WTC11 (cell line): ENCODE data around the gene ZNF496. TPM values are rescaled to one million over a fixed set of nuclear protein-coding genes. Genes with fewer than 3 reads are reported as not detected.

Source experiments
- ATAC-seq: fragments of 200-7000 bp; cut with Tn5 transposase; 2 replicates; pipeline ENCODE4 v1.10.0; 2021; ENCODE audit warnings: mild to moderate bottlenecking, moderate library complexity
- CTCF ChIA-PET: fragments of 300-600 bp; sonication (Branson Sonifier 250); formaldehyde crosslinking; loops from one replicate; lab custom pipeline; 2021; ENCODE audit warnings: antibody characterized with exemption; lab: Charles Lee
- POLR2A ChIA-PET: fragments of 350-600 bp; sonication (Branson Sonifier 250); formaldehyde crosslinking; loops from one replicate; lab custom pipeline; 2021; ENCODE audit warnings: antibody characterized with exemption; lab: Charles Lee
- DNase-seq: peaks from one replicate; pipeline ENCODE4 v3.0.0; 2021; ENCODE audit warnings: low spot score
- H3K27ac Mint-ChIP-seq: 2 replicates; pipeline ENCODE4 v1.8.0; 2021; ENCODE audit warnings: mixed read lengths
- H3K27me3 Mint-ChIP-seq: 2 replicates; pipeline ENCODE4 v1.8.0; 2021; ENCODE audit warnings: low read depth, mild to moderate bottlenecking, moderate library complexity, mixed read lengths
- H3K36me3 Mint-ChIP-seq: 2 replicates; pipeline ENCODE4 v1.8.0; 2021; ENCODE audit warnings: mixed read lengths
- H3K4me1 Mint-ChIP-seq: 2 replicates; pipeline ENCODE4 v1.8.0; 2022; ENCODE audit warnings: mixed read lengths
- H3K4me3 Mint-ChIP-seq: 2 replicates; pipeline ENCODE4 v1.8.0; 2021; ENCODE audit warnings: mild to moderate bottlenecking, moderate library complexity, mixed read lengths
- H3K9me3 Mint-ChIP-seq: 2 replicates; pipeline ENCODE4 v1.8.0; 2021; ENCODE audit warnings: mixed read lengths
- ATF3 ChIP-seq: sonication (generic); formaldehyde crosslinking; conservative IDR thresholded peaks from 2 replicates; pipeline ENCODE4 v1.8.1; 2022; ENCODE audit warnings: mild to moderate bottlenecking, missing genetic modification reagents
- CREM ChIP-seq: sonication (generic); formaldehyde crosslinking; IDR thresholded peaks from 2 replicates; pipeline ENCODE4 v1.8.1; 2022; ENCODE audit warnings: mild to moderate bottlenecking, missing genetic modification reagents, moderate library complexity
- CTCF ChIP-seq: fragments of 200-600 bp; IDR thresholded peaks from 2 replicates; pipeline ENCODE4 v1.8.0; 2022; ENCODE audit warnings: antibody characterized with exemption
- E2F4 ChIP-seq: sonication (generic); formaldehyde crosslinking; IDR thresholded peaks from 2 replicates; pipeline ENCODE4 v1.8.1; 2022; ENCODE audit warnings: low read depth, mild to moderate bottlenecking, moderate library complexity, missing genetic modification reagents, borderline replicate concordance
- GTF2I ChIP-seq: fragments of 250-450 bp; sonication (Bioruptor Pico); conservative IDR thresholded peaks from 2 replicates; pipeline ENCODE4 v1.4.0; 2021; ENCODE audit warnings: mild to moderate bottlenecking
- NFATC4 ChIP-seq: fragments of 250-450 bp; sonication (Bioruptor Pico); IDR thresholded peaks from 2 replicates; pipeline ENCODE4 v1.9.0; 2021; ENCODE audit warnings: mild to moderate bottlenecking
- NFE2L1 ChIP-seq: sonication (generic); formaldehyde crosslinking; IDR thresholded peaks from 2 replicates; pipeline ENCODE4 v1.8.1; 2023; ENCODE audit warnings: missing genetic modification reagents
- PRDM15 ChIP-seq: sonication (generic); formaldehyde crosslinking; IDR thresholded peaks from 2 replicates; pipeline ENCODE4 v1.8.0; 2022; ENCODE audit warnings: missing genetic modification reagents
- ZNF121 ChIP-seq: sonication (generic); formaldehyde crosslinking; IDR thresholded peaks from 2 replicates; pipeline ENCODE4 v1.8.0; 2023; ENCODE audit warnings: missing genetic modification reagents
- ZNF416 ChIP-seq: fragments of 250-450 bp; sonication (Bioruptor Pico); IDR thresholded peaks from 2 replicates; pipeline ENCODE4 v1.9.0; 2021; ENCODE audit warnings: mild to moderate bottlenecking, inconsistent platforms
- total RNA-seq: library from RNA; stranded (reverse); gene quantifications from 3 replicates; pipeline ENCODE4 v1.2.3, GENCODE V29; 2021
- TF ChIP-seq, protein P1 (sequence below): fragments of 250-450 bp; sonication (Bioruptor Pico); IDR thresholded peaks from 2 replicates; pipeline ENCODE4 v1.9.0; 2021; ENCODE audit warnings: mild to moderate bottlenecking
- TF ChIP-seq, protein P2 (sequence below): fragments of 250-450 bp; sonication (Bioruptor Pico); IDR thresholded peaks from 2 replicates; pipeline ENCODE4 v1.9.0; 2021; ENCODE audit warnings: mild to moderate bottlenecking, borderline replicate concordance
- TF ChIP-seq, protein P3 (sequence below): sonication (generic); formaldehyde crosslinking; IDR thresholded peaks from 2 replicates; pipeline ENCODE4 v1.8.1; 2023; ENCODE audit warnings: mild to moderate bottlenecking, moderate library complexity, missing genetic modification reagents
- TF ChIP-seq, protein P4 (sequence below): fragments of 250-450 bp; sonication (Bioruptor Pico); conservative IDR thresholded peaks from 2 replicates; pipeline ENCODE4 v1.9.0; 2021; ENCODE audit warnings: mild to moderate bottlenecking

The ZNF496 gene
- total RNA-seq, 1 experiment from 2014 or later = 88.3 TPM

DNA sequence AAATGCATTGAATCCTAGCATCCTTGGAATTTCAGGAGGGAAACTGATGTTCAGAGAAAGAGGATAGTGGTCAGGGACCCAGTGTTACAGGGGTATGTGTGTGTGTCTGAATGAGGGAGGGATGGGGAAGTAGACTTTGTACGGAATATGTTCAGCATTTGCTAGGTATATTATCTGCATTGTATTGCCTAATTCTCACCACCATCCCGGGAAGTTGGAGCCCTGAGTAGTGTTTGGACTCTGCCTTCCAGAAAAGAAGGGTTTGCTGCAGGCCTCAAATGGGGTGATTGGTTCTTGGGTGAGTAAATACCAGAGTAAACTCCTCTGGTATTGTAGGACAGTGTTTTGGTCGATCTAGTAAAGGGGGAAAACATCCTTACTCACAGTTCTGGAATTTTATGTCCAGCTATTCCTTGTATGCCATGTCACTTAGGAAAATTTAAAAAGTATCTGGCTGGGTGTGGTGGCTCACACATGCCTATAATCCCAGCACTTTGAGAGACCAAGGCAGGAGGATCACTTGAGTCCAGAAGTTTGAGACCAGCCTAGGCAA is 7.1 kb upstream of the ZNF496 start (continued):
- TF ChIP-seq PRDM15 (CRISPR knock-in tag) = no peak

- peaks cover 49% of the 10 kb centered on the region for H3K36me3 Mint-ChIP-seq
- TF ChIP-seq, protein P1, sequence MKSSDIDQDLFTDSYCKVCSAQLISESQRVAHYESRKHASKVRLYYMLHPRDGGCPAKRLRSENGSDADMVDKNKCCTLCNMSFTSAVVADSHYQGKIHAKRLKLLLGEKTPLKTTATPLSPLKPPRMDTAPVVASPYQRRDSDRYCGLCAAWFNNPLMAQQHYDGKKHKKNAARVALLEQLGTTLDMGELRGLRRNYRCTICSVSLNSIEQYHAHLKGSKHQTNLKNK (CRISPR knock-in tag) = no peak
- TF ChIP-seq, protein P2, sequence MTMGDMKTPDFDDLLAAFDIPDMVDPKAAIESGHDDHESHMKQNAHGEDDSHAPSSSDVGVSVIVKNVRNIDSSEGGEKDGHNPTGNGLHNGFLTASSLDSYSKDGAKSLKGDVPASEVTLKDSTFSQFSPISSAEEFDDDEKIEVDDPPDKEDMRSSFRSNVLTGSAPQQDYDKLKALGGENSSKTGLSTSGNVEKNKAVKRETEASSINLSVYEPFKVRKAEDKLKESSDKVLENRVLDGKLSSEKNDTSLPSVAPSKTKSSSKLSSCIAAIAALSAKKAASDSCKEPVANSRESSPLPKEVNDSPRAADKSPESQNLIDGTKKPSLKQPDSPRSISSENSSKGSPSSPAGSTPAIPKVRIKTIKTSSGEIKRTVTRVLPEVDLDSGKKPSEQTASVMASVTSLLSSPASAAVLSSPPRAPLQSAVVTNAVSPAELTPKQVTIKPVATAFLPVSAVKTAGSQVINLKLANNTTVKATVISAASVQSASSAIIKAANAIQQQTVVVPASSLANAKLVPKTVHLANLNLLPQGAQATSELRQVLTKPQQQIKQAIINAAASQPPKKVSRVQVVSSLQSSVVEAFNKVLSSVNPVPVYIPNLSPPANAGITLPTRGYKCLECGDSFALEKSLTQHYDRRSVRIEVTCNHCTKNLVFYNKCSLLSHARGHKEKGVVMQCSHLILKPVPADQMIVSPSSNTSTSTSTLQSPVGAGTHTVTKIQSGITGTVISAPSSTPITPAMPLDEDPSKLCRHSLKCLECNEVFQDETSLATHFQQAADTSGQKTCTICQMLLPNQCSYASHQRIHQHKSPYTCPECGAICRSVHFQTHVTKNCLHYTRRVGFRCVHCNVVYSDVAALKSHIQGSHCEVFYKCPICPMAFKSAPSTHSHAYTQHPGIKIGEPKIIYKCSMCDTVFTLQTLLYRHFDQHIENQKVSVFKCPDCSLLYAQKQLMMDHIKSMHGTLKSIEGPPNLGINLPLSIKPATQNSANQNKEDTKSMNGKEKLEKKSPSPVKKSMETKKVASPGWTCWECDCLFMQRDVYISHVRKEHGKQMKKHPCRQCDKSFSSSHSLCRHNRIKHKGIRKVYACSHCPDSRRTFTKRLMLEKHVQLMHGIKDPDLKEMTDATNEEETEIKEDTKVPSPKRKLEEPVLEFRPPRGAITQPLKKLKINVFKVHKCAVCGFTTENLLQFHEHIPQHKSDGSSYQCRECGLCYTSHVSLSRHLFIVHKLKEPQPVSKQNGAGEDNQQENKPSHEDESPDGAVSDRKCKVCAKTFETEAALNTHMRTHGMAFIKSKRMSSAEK (CRISPR knock-in tag) = no peak
- TF ChIP-seq E2F4 (CRISPR knock-in tag) (no peak), CREM (CRISPR knock-in tag) (no peak), GTF2I (CRISPR knock-in tag) (no peak), ZNF121 (CRISPR knock-in tag) (no peak), ATF3 (CRISPR knock-in tag) (no peak), CTCF (no peak), NFE2L1 (CRISPR knock-in tag) (no peak)
- TF ChIP-seq, all 79 proteins: peak for 0
- Mint-ChIP-seq H3K9me3 (no peaks in the 10 kb centered on the region), H3K27ac (peak overlapping the region; percentile 58), H3K27me3 (no peaks in the 10 kb centered on the region), H3K4me3 (no peak overlapping the region), H3K4me1 (peaks cover 56% of the 10 kb centered on the region)
- ATAC-seq (no peak), DNase-seq (no peak)
- POLR2A ChIA-PET = no interaction called here
- CTCF ChIA-PET = no interaction called here
Observed at GRCh38 chr1:247337961-247338360, 6.3 kb upstream of the ZNF496 start.

DNA sequence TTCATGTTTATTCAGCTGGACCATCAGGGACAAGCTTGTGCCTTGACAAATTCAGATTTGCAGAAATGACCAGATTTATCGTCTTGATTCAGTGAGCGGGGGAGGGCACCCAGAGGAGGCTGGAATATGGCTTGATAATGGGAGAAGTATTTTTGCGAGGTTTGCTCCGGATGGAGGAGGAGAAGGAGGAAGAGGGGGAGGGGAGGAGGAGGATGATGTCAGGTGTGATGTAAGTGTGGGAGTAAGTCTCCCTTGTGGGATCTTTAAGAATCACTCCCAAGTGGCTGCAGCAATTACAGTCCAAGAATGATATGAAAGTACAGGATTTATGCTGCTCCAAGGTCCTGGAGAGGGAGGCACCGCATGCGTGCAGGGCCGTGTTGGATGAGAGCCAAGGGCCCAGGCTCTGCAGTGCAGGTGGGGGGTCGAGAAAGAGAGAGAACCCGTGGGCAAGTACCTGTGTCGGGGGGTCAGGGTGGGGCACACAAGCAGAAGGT is 5.6 kb upstream of the ZNF496 start:
- Mint-ChIP-seq H3K27me3 (no peaks in the 10 kb centered on the region), H3K36me3 (peaks cover 44% of the 10 kb centered on the region), H3K4me3 (peak overlapping the region; percentile 24), H3K27ac (peak overlapping the region; percentile 88), H3K4me1 (peaks cover 56% of the 10 kb centered on the region), H3K9me3 (no peaks in the 10 kb centered on the region)
- CTCF ChIA-PET = interaction anchor here (2.5 kb wide), 1 partner anchor 35 kb away, joined by 13 read pairs; no protein-coding TSS in a partner anchor
- no peak for ATAC-seq
- no peak for DNase-seq
- POLR2A ChIA-PET = no interaction called here
- TF ChIP-seq NFE2L1 (CRISPR knock-in tag) (no peak), ZNF416 (CRISPR knock-in tag) (no peak), NFATC4 (CRISPR knock-in tag) (no peak), ATF3 (CRISPR knock-in tag) (no peak)
- TF ChIP-seq, protein P3, sequence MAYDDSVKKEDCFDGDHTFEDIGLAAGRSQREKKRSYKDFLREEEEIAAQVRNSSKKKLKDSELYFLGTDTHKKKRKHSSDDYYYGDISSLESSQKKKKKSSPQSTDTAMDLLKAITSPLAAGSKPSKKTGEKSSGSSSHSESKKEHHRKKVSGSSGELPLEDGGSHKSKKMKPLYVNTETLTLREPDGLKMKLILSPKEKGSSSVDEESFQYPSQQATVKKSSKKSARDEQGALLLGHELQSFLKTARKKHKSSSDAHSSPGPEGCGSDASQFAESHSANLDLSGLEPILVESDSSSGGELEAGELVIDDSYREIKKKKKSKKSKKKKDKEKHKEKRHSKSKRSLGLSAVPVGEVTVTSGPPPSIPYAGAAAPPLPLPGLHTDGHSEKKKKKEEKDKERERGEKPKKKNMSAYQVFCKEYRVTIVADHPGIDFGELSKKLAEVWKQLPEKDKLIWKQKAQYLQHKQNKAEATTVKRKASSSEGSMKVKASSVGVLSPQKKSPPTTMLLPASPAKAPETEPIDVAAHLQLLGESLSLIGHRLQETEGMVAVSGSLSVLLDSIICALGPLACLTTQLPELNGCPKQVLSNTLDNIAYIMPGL (CRISPR knock-in tag) = no peak
- TF ChIP-seq, protein P4, sequence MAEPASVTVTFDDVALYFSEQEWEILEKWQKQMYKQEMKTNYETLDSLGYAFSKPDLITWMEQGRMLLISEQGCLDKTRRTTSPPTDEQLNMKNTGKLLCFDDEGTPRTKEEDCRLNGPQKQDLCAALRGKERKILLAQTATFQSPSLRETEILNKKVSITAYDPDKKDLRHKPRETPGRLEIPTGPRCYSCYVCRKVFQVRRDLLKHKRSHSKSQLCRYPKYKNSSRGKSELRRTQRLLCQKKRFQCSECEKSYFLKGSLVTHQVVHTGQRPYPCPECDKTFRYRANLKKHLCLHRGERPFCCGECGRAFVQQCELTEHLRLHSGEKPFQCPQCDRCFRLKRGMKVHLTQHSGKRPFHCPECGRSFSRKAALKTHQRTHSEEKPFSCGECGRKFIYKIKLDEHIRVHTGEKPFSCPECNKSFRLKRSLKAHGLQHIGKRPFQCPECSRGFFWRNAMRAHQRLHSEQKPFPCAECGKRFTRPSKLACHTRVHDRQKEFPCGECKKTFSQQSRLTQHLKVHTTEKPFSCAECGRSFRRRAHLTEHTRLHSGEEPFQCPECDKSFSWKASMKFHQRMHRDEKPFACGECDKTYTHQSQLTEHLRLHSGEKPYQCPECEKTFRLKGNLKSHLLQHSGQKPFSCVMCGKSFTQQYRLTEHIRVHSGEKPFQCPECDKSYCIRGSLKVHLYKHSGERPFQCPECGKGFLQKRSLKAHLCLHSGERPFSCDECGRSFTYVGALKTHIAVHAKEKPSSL (CRISPR knock-in tag) = no peak
